HK-2 (cell line): Measurements from ENCODE around the gene OR14A16.

Source experiments
- DNase-seq: peaks from one replicate; pipeline ENCODE4 v3.0.0-alpha.2; 2018; ENCODE audit not compliant: unreplicated experiment

Gene OR14A16

GRCh38 chr1:247824023-247824422 is at the start of gene OR14A16:
OR14A16 (minus strand) TSS chr1:247824119; CDS start chr1:247815729, 8,390 bp downstream.
- no peak for DNase-seq

GRCh38 chr1:247865416-247865815 is 41.5 kb upstream of the OR14A16 start:
- no peak for DNase-seq

- DNase-seq: no peak
Measured at GRCh38 chr1:247864644-247865043, 40.7 kb upstream of the OR14A16 start.

GRCh38 chr1:247862756-247863155 is 38.8 kb upstream of the OR14A16 start:
- DNase-seq: no peak

GRCh38 chr1:247857985-247858619 is 34.2 kb upstream of the OR14A16 start:
- no peak for DNase-seq

GRCh38 chr1:247857069-247857984 is 33.4 kb upstream of the OR14A16 start, which contains the start of gene TRIM58:
TRIM58 (plus strand) TSS chr1:247857187; CDS start chr1:247857247, 60 bp downstream.
- DNase-seq: no peak

- no peak for DNase-seq
Measured at GRCh38 chr1:247855911-247856310, 32.0 kb upstream of the OR14A16 start.

- no peak for DNase-seq
Measured at GRCh38 chr1:247854899-247855545, 31.1 kb upstream of the OR14A16 start.

- DNase-seq: no peak
Measured at GRCh38 chr1:247849616-247850015, 25.7 kb upstream of the OR14A16 start.

- DNase-seq: no peak
Measured at GRCh38 chr1:247848346-247848745, 24.4 kb upstream of the OR14A16 start.

- no peak for DNase-seq
Measured at GRCh38 chr1:247845693-247846017, 21.7 kb upstream of the OR14A16 start.

- no peak for DNase-seq
Measured at GRCh38 chr1:247845011-247845692, 21.2 kb upstream of the OR14A16 start.

GRCh38 chr1:247843411-247843810 is 19.5 kb upstream of the OR14A16 start:
- DNase-seq: no peak

- DNase-seq: no peak
Measured at GRCh38 chr1:247841796-247842195, 17.9 kb upstream of the OR14A16 start, which contains the start of gene OR11L1. OR11L1 (minus strand) TSS chr1:247841896; CDS start chr1:247841896, 0 bp downstream.

GRCh38 chr1:247840818-247841217 is 16.9 kb upstream of the OR14A16 start:
- DNase-seq: no peak

GRCh38 chr1:247833601-247834000 is 9.7 kb upstream of the OR14A16 start:
- no peak for DNase-seq

GRCh38 chr1:247829656-247830055 is 5.7 kb upstream of the OR14A16 start:
- DNase-seq: no peak

- no peak for DNase-seq
Measured at GRCh38 chr1:247825362-247825761, 1.4 kb upstream of the OR14A16 start.

GRCh38 chr1:247822060-247822459 is 1.9 kb downstream of the OR14A16 start:
- DNase-seq: no peak

GRCh38 chr1:247812637-247813036 is 11.3 kb downstream of the OR14A16 start:
- no peak for DNase-seq

GRCh38 chr1:247797518-247797917 is 26.4 kb downstream of the OR14A16 start:
- no peak for DNase-seq

GRCh38 chr1:247769603-247770002 is 54.3 kb downstream of the OR14A16 start:
- DNase-seq: no peak
